Caco-2 (cell line): Measurements from ENCODE around the gene FCAMR. TPM values are rescaled to one million over a fixed set of nuclear protein-coding genes. Genes with fewer than 3 reads are reported as not detected.

Experiments
- BruUV-seq: library from RNA; stranded (reverse); fragments of 400-500 nt; replicated peaks from 2 replicates; lab custom pipeline; 2021; lab: Mats Ljungman, UMichigan
- CTCF ChIA-PET: fragments of 300-600 bp; sonication (Branson Sonifier 250); formaldehyde crosslinking; loops from one replicate; lab custom pipeline; 2022; ENCODE audit warnings: antibody characterized with exemption; lab: Charles Lee
- POLR2A ChIA-PET: fragments of 300-600 bp; sonication (Branson Sonifier 250); formaldehyde crosslinking; loops from one replicate; lab custom pipeline; 2022; ENCODE audit warnings: antibody characterized with exemption; lab: Charles Lee
- DNase-seq, 2 experiments: peaks; one replicate each; pipeline versions ENCODE4 v3.0.0 to v3.0.0-alpha.2; 2020 to 2022
- H3K27me3 ChIP-seq: replicated peaks from 2 replicates; pipeline ENCODE4 v1.6.0; 2011; ENCODE audit warnings: low read length; ENCODE audit not compliant: control insufficient read depth, insufficient read depth
- H3K36me3 ChIP-seq: 2 replicates; pipeline ENCODE4 v1.5.1; 2011; ENCODE audit warnings: low read length; ENCODE audit not compliant: control insufficient read depth, insufficient read depth
- H3K4me1 ChIP-seq: fragments of 250-450 bp; sonication (Bioruptor Pico); 2 replicates; pipeline ENCODE4 v1.5.1; 2020; ENCODE audit warnings: mild to moderate bottlenecking
- H3K4me3 ChIP-seq: 2 replicates; pipeline ENCODE4 v1.5.1; 2011; ENCODE audit warnings: low read depth, mild to moderate bottlenecking, control low read depth, low read length
- H3K9me3 ChIP-seq: fragments of 250-450 bp; sonication (Bioruptor Pico); 2 replicates; pipeline ENCODE4 v1.5.1; 2020; ENCODE audit warnings: mild to moderate bottlenecking, moderate library complexity
- H3K27ac Mint-ChIP-seq: one replicate; pipeline ENCODE4 v1.8.0; 2022; ENCODE audit warnings: mixed read lengths; ENCODE audit not compliant: unreplicated experiment
- H3K27me3 Mint-ChIP-seq: one replicate; pipeline ENCODE4 v1.8.0; 2022; ENCODE audit warnings: mixed read lengths; ENCODE audit not compliant: insufficient read depth, unreplicated experiment
- H3K36me3 Mint-ChIP-seq: one replicate; pipeline ENCODE4 v1.8.0; 2022; ENCODE audit warnings: mild to moderate bottlenecking, mixed read lengths; ENCODE audit not compliant: insufficient read depth, unreplicated experiment
- H3K4me1 Mint-ChIP-seq: one replicate; pipeline ENCODE4 v1.8.0; 2022; ENCODE audit warnings: low read depth, mixed read lengths; ENCODE audit not compliant: unreplicated experiment
- H3K4me3 Mint-ChIP-seq: one replicate; pipeline ENCODE4 v1.8.0; 2022; ENCODE audit warnings: mild to moderate bottlenecking, moderate library complexity, mixed read lengths; ENCODE audit not compliant: unreplicated experiment
- H3K9me3 Mint-ChIP-seq: one replicate; pipeline ENCODE4 v1.8.0; 2022; ENCODE audit warnings: mixed read lengths; ENCODE audit not compliant: unreplicated experiment
- CTCF ChIP-seq, 2 experiments: fragments of 200-600 bp in 1 of 2; IDR thresholded peaks; 1 replicate in 1 of 2; 2 replicates in 1 of 2; pipeline versions ENCODE4 v1.5.1 to v1.8.0; 2011 to 2022; ENCODE audit warnings: antibody characterized with exemption in 1 of 2, control low read depth in 1 of 2, inconsistent platforms in 1 of 2, low read depth in 1 of 2, low read length in 1 of 2, mild to moderate bottlenecking in 1 of 2, moderate library complexity in 1 of 2; ENCODE audit not compliant: insufficient read depth in 1 of 2, severe bottlenecking in 1 of 2, unreplicated experiment in 1 of 2
- intact Hi-C: fragments of 100-400 bp; cut with micrococcal nuclease; formaldehyde crosslinking; loops from one replicate; pipeline ENCODE4 v1.10.0; 2022; ENCODE audit not compliant: unreplicated experiment
- total RNA-seq: library from RNA; stranded (reverse); gene quantifications from 2 replicates; pipeline ENCODE4 v1.2.3, GENCODE V29; 2022

The FCAMR gene
- total RNA-seq, 1 experiment from 2014 or later: 0.18 TPM

- H3K27me3 Mint-ChIP-seq: no peaks in the 10 kb centered on the region
- intact Hi-C loops: no loop called here
- H3K9me3 ChIP-seq: peaks cover 7% of the 10 kb centered on the region; the same call in 1 of the 2 replicates
- no peak overlapping the region for H3K4me3 ChIP-seq
- peaks cover 33% of the 10 kb centered on the region for H3K4me1 Mint-ChIP-seq
- no peak overlapping the region for H3K4me3 Mint-ChIP-seq
- BruUV-seq: no TSS peak
- DNase-seq: no peak
- peak overlapping the region; percentile 36 for H3K27ac Mint-ChIP-seq
- CTCF ChIA-PET: no interaction called here
- peaks cover 5% of the 10 kb centered on the region for H3K36me3 Mint-ChIP-seq
- no peaks in the 10 kb centered on the region for H3K27me3 ChIP-seq
- peaks cover 9% of the 10 kb centered on the region for H3K9me3 Mint-ChIP-seq
- POLR2A ChIA-PET: interaction anchor here (0.7 kb wide), 1 partner anchor 23 kb away, joined by 3 read pairs; no protein-coding TSS in a partner anchor
- no peaks in the 10 kb centered on the region for H3K36me3 ChIP-seq
- no peak for TF ChIP-seq CTCF (IDR thresholded peaks at IDR 0.05; ENCODE audit: insufficient read depth in 1 of 2, low read depth in 1 of 2, low read length in 1 of 2, severe bottlenecking in 1 of 2, unreplicated experiment in 1 of 2)
- peaks cover 52% of the 10 kb centered on the region for H3K4me1 ChIP-seq
Observed at GRCh38 chr1:207009945-207010344, 39.7 kb upstream of the FCAMR start.

GRCh38 chr1:207009182-207009850 lies 39.1 kb upstream of the FCAMR start:
- H3K27me3 Mint-ChIP-seq: no peaks in the 10 kb centered on the region
- peaks cover 7% of the 10 kb centered on the region; the same call in 1 of the 2 replicates for H3K9me3 ChIP-seq
- H3K27me3 ChIP-seq: no peaks in the 10 kb centered on the region
- peaks cover 58% of the 10 kb centered on the region for H3K4me1 ChIP-seq
- no peaks in the 10 kb centered on the region for H3K36me3 ChIP-seq
- no peak for DNase-seq
- peaks cover 9% of the 10 kb centered on the region for H3K9me3 Mint-ChIP-seq
- ChIA-PET POLR2A (interaction anchor here (0.5 to 0.7 kb wide), 2 partner anchors 24 to 178 kb away, joined by 3 read pairs; no protein-coding TSS in a partner anchor), CTCF (no interaction called here)
- peaks cover 37% of the 10 kb centered on the region for H3K4me1 Mint-ChIP-seq
- H3K27ac Mint-ChIP-seq: peak overlapping the region; percentile 39
- H3K36me3 Mint-ChIP-seq: peaks cover 5% of the 10 kb centered on the region
- H3K4me3 Mint-ChIP-seq: no peak overlapping the region
- BruUV-seq: no TSS peak
- no peak for TF ChIP-seq CTCF (IDR thresholded peaks at IDR 0.05; ENCODE audit: insufficient read depth in 1 of 2, low read depth in 1 of 2, low read length in 1 of 2, severe bottlenecking in 1 of 2, unreplicated experiment in 1 of 2)
- intact Hi-C loops: no loop called here
- H3K4me3 ChIP-seq: no peak overlapping the region

- no peak overlapping the region for H3K4me3 ChIP-seq
- Mint-ChIP-seq H3K4me3 (peak overlapping the region; percentile 31), H3K36me3 (peaks cover 5% of the 10 kb centered on the region), H3K9me3 (peaks cover 9% of the 10 kb centered on the region), H3K27me3 (no peaks in the 10 kb centered on the region), H3K27ac (peak overlapping the region; percentile 97), H3K4me1 (peaks cover 49% of the 10 kb centered on the region)
- peak; percentile 76 to 81 for DNase-seq
- no peak for TF ChIP-seq CTCF (IDR thresholded peaks at IDR 0.05; ENCODE audit: insufficient read depth in 1 of 2, low read depth in 1 of 2, low read length in 1 of 2, severe bottlenecking in 1 of 2, unreplicated experiment in 1 of 2)
- H3K27me3 ChIP-seq: no peaks in the 10 kb centered on the region
- intact Hi-C loops: loop anchor here (1.0 kb wide), 4 partner anchors 13 to 46 kb away; partner anchors contain the start of gene PFKFB2
- H3K36me3 ChIP-seq: no peaks in the 10 kb centered on the region
- peaks cover 72% of the 10 kb centered on the region for H3K4me1 ChIP-seq
- BruUV-seq: TSS peak; percentile 93
- peaks cover 7% of the 10 kb centered on the region; the same call in 1 of the 2 replicates for H3K9me3 ChIP-seq
- ChIA-PET POLR2A (interaction anchor here (1.0 to 1.6 kb wide), 3 partner anchors 17 to 46 kb away, joined by 4 to 7 read pairs (median 5); partner anchors contain the start of genes C1orf116 and PFKFB2), CTCF (interaction anchor here (1.1 kb wide), 1 partner anchor 25 kb away, joined by 4 read pairs; no protein-coding TSS in a partner anchor)
Observed at GRCh38 chr1:207007352-207008033, 37.2 kb upstream of the FCAMR start.
